Activated T-cell treated with anti-CD3 and anti-CD28 coated beads for 24 hours (primary cell): ENCODE measurements around the gene MBIP.

Experiments
- DNase-seq: peaks from one replicate; pipeline ENCODE4 v3.0.0-alpha.2; 2020; ENCODE audit warnings: low read depth

Gene MBIP

GRCh38 chr14:36264107-36264506 is 56.3 kb downstream of the MBIP start:
- no peak for DNase-seq

DNA sequence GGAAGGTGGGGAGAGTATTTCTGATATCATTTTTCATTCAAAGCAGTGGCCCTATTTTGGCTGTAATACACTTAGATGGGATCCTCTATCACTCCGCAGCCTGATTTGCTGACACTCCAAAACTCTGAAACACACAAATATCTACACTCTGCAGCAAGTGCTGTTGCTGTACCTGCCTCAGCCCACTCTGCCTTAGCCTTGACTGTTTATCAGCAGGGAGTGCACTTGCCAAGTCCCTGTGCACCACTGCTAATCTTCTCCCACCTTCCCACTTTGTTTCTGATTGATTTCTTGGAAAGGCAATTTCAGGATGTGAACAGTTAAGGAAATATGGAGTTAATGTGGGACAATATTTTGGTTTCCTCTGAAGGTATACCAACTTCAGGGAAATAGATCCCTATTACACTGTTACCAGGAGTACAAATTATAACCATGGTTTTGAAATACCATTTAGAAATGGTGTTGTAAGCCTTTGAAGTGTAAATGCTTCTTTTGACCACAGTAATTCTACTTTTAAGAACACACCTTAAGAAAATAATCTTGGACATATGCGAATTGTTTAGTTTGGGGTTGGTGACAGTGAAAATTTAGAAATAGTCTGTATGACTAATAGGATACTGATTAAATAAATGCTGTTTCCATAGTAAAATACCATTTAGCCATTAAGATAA is 59.3 kb downstream of the MBIP start:
- no peak for DNase-seq

GRCh38 chr14:36258241-36258640 is 62.2 kb downstream of the MBIP start:
- DNase-seq: no peak

GRCh38 chr14:36256126-36256801 is 64.2 kb downstream of the MBIP start:
- no peak for DNase-seq

- no peak for DNase-seq
Observed at GRCh38 chr14:36254020-36254624, 66.3 kb downstream of the MBIP start.
